Panc1 (cell line): ENCODE measurements around the gene ZNRF3. TPM values are rescaled to one million over a fixed set of nuclear protein-coding genes. Genes with fewer than 3 reads are reported as not detected.

Source experiments
- ATAC-seq: fragments of 200-7000 bp; cut with Tn5 transposase; 2 replicates; pipeline ENCODE4 v1.9.1; 2020; ENCODE audit warnings: mild to moderate bottlenecking, moderate library complexity
- BruUV-seq: library from RNA; stranded (reverse); fragments of 400-500 nt; replicated peaks from 2 replicates; lab custom pipeline; 2021; lab: Mats Ljungman, UMichigan
- CTCF ChIA-PET: fragments of 300-600 bp; sonication (Branson Sonifier 250); formaldehyde crosslinking; loops from one replicate; lab custom pipeline; 2022; ENCODE audit warnings: antibody characterized with exemption; lab: Charles Lee
- POLR2A ChIA-PET: fragments of 300-600 bp; sonication (Branson Sonifier 250); formaldehyde crosslinking; loops from one replicate; lab custom pipeline; 2022; ENCODE audit warnings: antibody characterized with exemption; lab: Charles Lee
- DNase-seq: peaks from one replicate; pipeline ENCODE4 v3.0.0-alpha.2; 2010; ENCODE audit warnings: low read depth, low spot score
- H3K27ac ChIP-seq: 2 replicates; pipeline ENCODE4 v1.5.1; 2011; ENCODE audit warnings: mild to moderate bottlenecking, low read length, inconsistent platforms
- H3K27me3 ChIP-seq: fragments of 200-500 bp; sonication (Bioruptor generic); 2 replicates; pipeline ENCODE4 v1.6.0; 2014; ENCODE audit warnings: low read length, inconsistent platforms; ENCODE audit not compliant: control insufficient read depth, insufficient read depth
- H3K36me3 ChIP-seq: fragments of 200-500 bp; sonication (Bioruptor generic); 2 replicates; pipeline ENCODE4 v1.5.1; 2014; ENCODE audit warnings: inconsistent platforms, mild to moderate bottlenecking, low read length, moderate library complexity; ENCODE audit not compliant: control insufficient read depth, insufficient read depth
- H3K4me1 ChIP-seq: 2 replicates; pipeline ENCODE4 v1.5.1; 2011; ENCODE audit warnings: inconsistent platforms, mild to moderate bottlenecking, low read length, moderate library complexity; ENCODE audit not compliant: control insufficient read depth, insufficient read depth
- H3K4me3 ChIP-seq, 2 experiments: 2 replicates each; pipeline ENCODE4 v1.5.1; 2011 to 2012; ENCODE audit warnings: low read depth in 2 of 2, low read length in 2 of 2, mild to moderate bottlenecking in 2 of 2, inconsistent platforms in 1 of 2, moderate library complexity in 1 of 2
- H3K9me3 ChIP-seq: fragments of 200-500 bp; sonication (Bioruptor generic); 2 replicates; pipeline ENCODE4 v1.5.1; 2014; ENCODE audit warnings: low read depth, mild to moderate bottlenecking, inconsistent platforms, low read length, moderate library complexity; ENCODE audit not compliant: control insufficient read depth, insufficient read depth
- POLR2AphosphoS5 ChIP-seq: IDR thresholded peaks from 2 replicates; pipeline ENCODE4 v1.6.1; 2012; ENCODE audit warnings: mild to moderate bottlenecking, low read depth, low read length, moderate library complexity
- SIN3A ChIP-seq: IDR thresholded peaks from 2 replicates; pipeline ENCODE4 v1.6.1; 2012; ENCODE audit warnings: low read depth, mild to moderate bottlenecking, low read length, moderate library complexity, borderline replicate concordance; ENCODE audit not compliant: insufficient read depth
- TCF7L2 ChIP-seq: IDR thresholded peaks from 2 replicates; pipeline ENCODE4 v1.6.1; 2011; ENCODE audit warnings: mild to moderate bottlenecking, low read depth, low read length, inconsistent platforms
- in situ Hi-C: cut with HindIII; loops from 2 replicates; pipeline ENCODE4 v1.10.0; 2016; ENCODE audit warnings: low sequenced_read_pairs, low pct_unique_long_range_greater_than_20kb
- intact Hi-C: fragments of 100-400 bp; cut with micrococcal nuclease; formaldehyde crosslinking; loops from one replicate; pipeline ENCODE4 v1.10.0; 2022; ENCODE audit not compliant: unreplicated experiment
- total RNA-seq: library from RNA; stranded (reverse); gene quantifications from one replicate; pipeline ENCODE4 v1.2.1, GENCODE V29; 2021; ENCODE audit not compliant: unreplicated experiment
- TF ChIP-seq, protein P1 (sequence below), 2 experiments: IDR thresholded peaks; 2 replicates each; pipeline ENCODE4 v1.6.1; 2011 to 2012; ENCODE audit warnings: low read depth in 2 of 2, control low read depth in 1 of 2, low read length in 1 of 2, mild to moderate bottlenecking in 1 of 2, moderate library complexity in 1 of 2; ENCODE audit not compliant: insufficient read depth in 1 of 2
- TF ChIP-seq, protein P2 (sequence below): fragments of 450-650 bp; IDR thresholded peaks from 2 replicates; pipeline ENCODE4 v1.5.1; 2017; ENCODE audit warnings: mild to moderate bottlenecking

The ZNRF3 gene
- total RNA-seq, 1 experiment from 2014 or later = 7.3 TPM

DNA sequence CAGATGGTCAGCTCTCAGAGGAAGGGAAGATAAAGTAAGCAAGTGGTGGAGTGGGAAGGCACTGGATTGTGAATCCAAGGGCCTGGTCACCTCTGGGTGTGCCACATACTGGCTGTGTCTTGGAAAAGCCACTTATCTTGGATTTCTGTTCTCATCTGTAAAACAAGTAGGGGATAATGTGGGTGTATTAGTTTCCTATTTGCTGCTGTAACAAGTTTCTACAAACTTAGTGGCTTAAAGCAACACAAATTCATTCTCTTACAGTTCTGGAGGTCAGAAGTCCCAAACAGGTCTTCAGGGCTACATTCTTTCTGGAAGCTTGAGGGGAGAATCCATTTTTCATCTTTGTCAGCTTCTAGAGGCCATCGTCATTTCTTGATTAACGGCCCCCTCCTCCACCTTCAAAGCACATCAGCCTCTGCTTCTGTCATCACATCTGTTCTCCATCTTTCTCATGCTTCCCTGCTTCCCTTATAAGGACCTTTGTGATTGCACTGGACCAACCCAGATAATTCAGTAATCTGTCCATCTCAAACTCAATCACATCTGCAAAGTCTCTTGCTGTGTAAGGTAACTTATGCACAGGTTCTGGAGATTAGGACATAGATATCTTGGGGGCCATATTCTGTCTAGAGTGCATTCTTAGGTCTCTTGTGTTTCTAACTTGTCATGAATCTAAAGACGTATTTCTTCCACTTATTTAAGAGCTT is 102.4 kb downstream of the ZNRF3 start:
- ATAC-seq = no peak
- Histone ChIP-seq H3K27ac (no peak overlapping the region), H3K4me1 (no peaks in the 10 kb centered on the region), H3K27me3 (no peaks in the 10 kb centered on the region), H3K36me3 (no peaks in the 10 kb centered on the region), H3K4me3 (no peak overlapping the region), H3K9me3 (no peaks in the 10 kb centered on the region)
- DNase-seq = no peak
- no TSS peak for BruUV-seq
- intact Hi-C loops (no loop called here), in situ Hi-C loops (no loop called here)
- CTCF ChIA-PET = no interaction called here
- POLR2A ChIA-PET = no interaction called here
- no peak for TF ChIP-seq SIN3A
- TF ChIP-seq, protein P1, sequence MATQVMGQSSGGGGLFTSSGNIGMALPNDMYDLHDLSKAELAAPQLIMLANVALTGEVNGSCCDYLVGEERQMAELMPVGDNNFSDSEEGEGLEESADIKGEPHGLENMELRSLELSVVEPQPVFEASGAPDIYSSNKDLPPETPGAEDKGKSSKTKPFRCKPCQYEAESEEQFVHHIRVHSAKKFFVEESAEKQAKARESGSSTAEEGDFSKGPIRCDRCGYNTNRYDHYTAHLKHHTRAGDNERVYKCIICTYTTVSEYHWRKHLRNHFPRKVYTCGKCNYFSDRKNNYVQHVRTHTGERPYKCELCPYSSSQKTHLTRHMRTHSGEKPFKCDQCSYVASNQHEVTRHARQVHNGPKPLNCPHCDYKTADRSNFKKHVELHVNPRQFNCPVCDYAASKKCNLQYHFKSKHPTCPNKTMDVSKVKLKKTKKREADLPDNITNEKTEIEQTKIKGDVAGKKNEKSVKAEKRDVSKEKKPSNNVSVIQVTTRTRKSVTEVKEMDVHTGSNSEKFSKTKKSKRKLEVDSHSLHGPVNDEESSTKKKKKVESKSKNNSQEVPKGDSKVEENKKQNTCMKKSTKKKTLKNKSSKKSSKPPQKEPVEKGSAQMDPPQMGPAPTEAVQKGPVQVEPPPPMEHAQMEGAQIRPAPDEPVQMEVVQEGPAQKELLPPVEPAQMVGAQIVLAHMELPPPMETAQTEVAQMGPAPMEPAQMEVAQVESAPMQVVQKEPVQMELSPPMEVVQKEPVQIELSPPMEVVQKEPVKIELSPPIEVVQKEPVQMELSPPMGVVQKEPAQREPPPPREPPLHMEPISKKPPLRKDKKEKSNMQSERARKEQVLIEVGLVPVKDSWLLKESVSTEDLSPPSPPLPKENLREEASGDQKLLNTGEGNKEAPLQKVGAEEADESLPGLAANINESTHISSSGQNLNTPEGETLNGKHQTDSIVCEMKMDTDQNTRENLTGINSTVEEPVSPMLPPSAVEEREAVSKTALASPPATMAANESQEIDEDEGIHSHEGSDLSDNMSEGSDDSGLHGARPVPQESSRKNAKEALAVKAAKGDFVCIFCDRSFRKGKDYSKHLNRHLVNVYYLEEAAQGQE (IDR thresholded peaks at IDR 0.05; ENCODE audit: insufficient read depth in 1 of 2, low read depth in 2 of 2, low read length in 1 of 2) = no peak
- no peak for TF ChIP-seq POLR2AphosphoS5
- TF ChIP-seq TCF7L2 = no peak
- TF ChIP-seq, protein P2, sequence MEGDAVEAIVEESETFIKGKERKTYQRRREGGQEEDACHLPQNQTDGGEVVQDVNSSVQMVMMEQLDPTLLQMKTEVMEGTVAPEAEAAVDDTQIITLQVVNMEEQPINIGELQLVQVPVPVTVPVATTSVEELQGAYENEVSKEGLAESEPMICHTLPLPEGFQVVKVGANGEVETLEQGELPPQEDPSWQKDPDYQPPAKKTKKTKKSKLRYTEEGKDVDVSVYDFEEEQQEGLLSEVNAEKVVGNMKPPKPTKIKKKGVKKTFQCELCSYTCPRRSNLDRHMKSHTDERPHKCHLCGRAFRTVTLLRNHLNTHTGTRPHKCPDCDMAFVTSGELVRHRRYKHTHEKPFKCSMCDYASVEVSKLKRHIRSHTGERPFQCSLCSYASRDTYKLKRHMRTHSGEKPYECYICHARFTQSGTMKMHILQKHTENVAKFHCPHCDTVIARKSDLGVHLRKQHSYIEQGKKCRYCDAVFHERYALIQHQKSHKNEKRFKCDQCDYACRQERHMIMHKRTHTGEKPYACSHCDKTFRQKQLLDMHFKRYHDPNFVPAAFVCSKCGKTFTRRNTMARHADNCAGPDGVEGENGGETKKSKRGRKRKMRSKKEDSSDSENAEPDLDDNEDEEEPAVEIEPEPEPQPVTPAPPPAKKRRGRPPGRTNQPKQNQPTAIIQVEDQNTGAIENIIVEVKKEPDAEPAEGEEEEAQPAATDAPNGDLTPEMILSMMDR = no peak

DNA sequence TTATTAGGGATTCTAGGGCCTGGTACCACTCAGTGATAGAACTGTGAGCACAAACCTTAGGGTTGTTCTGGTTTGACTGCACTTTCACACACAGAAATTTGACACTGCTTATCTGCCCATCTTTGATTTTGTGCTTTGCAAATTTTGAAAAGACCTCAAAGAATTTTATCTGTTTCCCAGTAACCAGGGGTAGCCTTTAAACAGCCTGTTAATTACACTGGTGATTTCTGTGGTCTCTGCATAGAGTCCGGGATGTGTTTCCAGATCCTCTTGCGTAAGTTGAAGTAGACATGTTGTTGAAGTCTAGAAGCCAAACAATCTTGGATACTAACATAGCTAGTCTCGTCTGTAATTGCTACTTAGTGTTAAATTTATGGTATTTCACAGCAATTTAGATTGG is 103.0 kb downstream of the ZNRF3 start:
- no peaks in the 10 kb centered on the region for H3K27me3 ChIP-seq
- no peaks in the 10 kb centered on the region for H3K4me1 ChIP-seq
- H3K9me3 ChIP-seq = no peaks in the 10 kb centered on the region
- DNase-seq (no peak), ATAC-seq (no peak)
- H3K27ac ChIP-seq = no peak overlapping the region
- TF ChIP-seq, protein P2 = no peak
- TF ChIP-seq TCF7L2 (no peak), POLR2AphosphoS5 (no peak)
- intact Hi-C loops = no loop called here
- no peak overlapping the region for H3K4me3 ChIP-seq
- ChIA-PET CTCF (no interaction called here), POLR2A (no interaction called here)
- no peaks in the 10 kb centered on the region for H3K36me3 ChIP-seq
- no TSS peak for BruUV-seq
- in situ Hi-C loops = no loop called here
